GM12892 (cell line): ENCODE data around the gene PRTN3.
A peak's percentile ranks its signal among the peaks of the same experiment; 100 is the strongest.

ENCODE experiments used
- POLR2A ChIP-seq: IDR thresholded peaks from 2 replicates; pipeline ENCODE4 v1.6.1; 2011; ENCODE audit warnings: low read depth, low read length, control low read depth
- POLR2AphosphoS5 ChIP-seq: IDR thresholded peaks from 2 replicates; pipeline ENCODE4 v1.6.1; 2011; ENCODE audit warnings: low read depth, low read length, control low read depth

- TF ChIP-seq POLR2A = no peak
- peak; percentile 41; the same call in 1 of the 2 replicates for TF ChIP-seq POLR2AphosphoS5
Observed at GRCh38 chr19:803099-803561, 37.7 kb upstream of the PRTN3 start.
